ENCODE results near the gene SLC9A8.

DNA sequence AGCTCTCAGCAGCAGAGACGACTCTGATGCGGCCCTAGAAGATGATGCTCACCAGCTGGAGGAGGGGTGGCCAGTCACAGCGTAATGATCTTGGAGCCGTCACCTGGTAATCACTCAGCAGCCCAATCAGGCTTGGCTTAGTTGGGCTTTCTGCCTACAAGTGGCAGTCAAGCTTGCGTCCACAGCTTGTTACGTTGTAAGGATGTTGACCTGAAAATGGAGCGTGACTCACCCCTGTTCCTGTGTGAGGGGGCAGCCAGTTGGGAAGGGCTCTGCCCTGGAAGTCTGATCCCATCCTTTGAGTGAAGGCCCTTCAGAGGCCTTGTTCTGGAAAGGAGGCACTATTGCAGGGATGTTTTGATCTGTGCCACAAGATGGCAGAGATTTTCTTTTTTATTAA, 52.9 kb downstream of the SLC9A8 start:
- TF ChIP-seq, protein P1, sequence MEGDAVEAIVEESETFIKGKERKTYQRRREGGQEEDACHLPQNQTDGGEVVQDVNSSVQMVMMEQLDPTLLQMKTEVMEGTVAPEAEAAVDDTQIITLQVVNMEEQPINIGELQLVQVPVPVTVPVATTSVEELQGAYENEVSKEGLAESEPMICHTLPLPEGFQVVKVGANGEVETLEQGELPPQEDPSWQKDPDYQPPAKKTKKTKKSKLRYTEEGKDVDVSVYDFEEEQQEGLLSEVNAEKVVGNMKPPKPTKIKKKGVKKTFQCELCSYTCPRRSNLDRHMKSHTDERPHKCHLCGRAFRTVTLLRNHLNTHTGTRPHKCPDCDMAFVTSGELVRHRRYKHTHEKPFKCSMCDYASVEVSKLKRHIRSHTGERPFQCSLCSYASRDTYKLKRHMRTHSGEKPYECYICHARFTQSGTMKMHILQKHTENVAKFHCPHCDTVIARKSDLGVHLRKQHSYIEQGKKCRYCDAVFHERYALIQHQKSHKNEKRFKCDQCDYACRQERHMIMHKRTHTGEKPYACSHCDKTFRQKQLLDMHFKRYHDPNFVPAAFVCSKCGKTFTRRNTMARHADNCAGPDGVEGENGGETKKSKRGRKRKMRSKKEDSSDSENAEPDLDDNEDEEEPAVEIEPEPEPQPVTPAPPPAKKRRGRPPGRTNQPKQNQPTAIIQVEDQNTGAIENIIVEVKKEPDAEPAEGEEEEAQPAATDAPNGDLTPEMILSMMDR (IDR thresholded peaks at IDR 0.05): no peak
- no peak for TF ChIP-seq ZFX (IDR thresholded peaks at IDR 0.05; ENCODE audit: borderline replicate concordance)
